ENCODE results near the gene RAB5A. TPM values are rescaled to one million over a fixed set of nuclear protein-coding genes. Genes with fewer than 3 reads are reported as not detected.
"Not testable (repeated sequence)": the region's sequence is repeated elsewhere in the genome, so short reads cannot be mapped to it uniquely, and the experiment has no call there.

Gene RAB5A
- total RNA-seq, 1 experiment from 2014 or later = 58.7 TPM

- DNase-seq (ENCODE audit: low read depth) = no peak
Measured at GRCh38 chr3:20023623-20024405, 76.9 kb downstream of the RAB5A start.

- DNase-seq (ENCODE audit: low read depth) = no peak
Measured at GRCh38 chr3:20027136-20027535, 80.2 kb downstream of the RAB5A start.

GRCh38 chr3:20028905-20029331, 82.0 kb downstream of the RAB5A start:
- DNase-seq (ENCODE audit: low read depth) = no peak

- DNase-seq (ENCODE audit: low read depth) = not testable (repeated sequence)
Measured at GRCh38 chr3:20031939-20032338, 85.0 kb downstream of the RAB5A start.

Other genes with a start within 250 kb of the RAB5A start
- 0.15 TPM in 1 of 2 replicates, not detected in the other for gene EFHB, start 12.9 kb upstream of the RAB5A start, total RNA-seq (2014; rRNA removed; shearing (Covaris generic))
- not detected in 2 replicates for gene PP2D1, start 65.2 kb downstream of the RAB5A start, total RNA-seq (2014; rRNA removed; shearing (Covaris generic))
- 7.3 and 14.7 TPM in 2 replicates for gene KAT2B, start 93.3 kb downstream of the RAB5A start, total RNA-seq (2014; rRNA removed; shearing (Covaris generic))
- gene SGO1, start 239.1 kb downstream of the RAB5A start, total RNA-seq (2014; rRNA removed; shearing (Covaris generic)) = 21.0 and 21.1 TPM in 2 replicates